HG03558 (cell line): ENCODE data around the gene ZBTB16.

Experiments
- ATAC-seq: cut with Tn5 transposase; IDR thresholded peaks from one replicate; pipeline ENCODE4 v1.9.1; 2021; ENCODE audit warnings: moderate number of reproducible peaks; ENCODE audit not compliant: unreplicated experiment; ENCODE audit errors: extremely low read depth

ZBTB16 gene

DNA sequence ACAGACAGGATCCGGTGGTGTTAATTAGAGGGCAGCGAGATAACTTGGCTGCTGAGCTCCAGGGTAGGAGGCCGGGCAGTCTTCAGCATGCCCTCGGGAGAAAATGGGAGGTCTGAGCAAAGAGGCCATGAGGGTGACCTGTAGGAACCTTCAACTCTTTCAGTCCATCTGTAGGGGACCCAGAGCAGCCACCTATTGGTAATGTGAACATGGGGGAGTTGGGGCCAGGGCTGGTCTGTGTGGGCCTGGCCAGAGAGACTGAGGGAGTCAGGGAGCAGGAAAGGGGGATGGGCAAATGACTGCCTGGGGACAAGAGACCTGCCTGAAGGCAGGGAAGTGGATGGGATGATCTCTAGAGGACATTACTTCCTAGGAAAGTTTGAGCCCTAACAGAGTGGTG, 135.6 kb downstream of the ZBTB16 start:
- ATAC-seq: no peak

DNA sequence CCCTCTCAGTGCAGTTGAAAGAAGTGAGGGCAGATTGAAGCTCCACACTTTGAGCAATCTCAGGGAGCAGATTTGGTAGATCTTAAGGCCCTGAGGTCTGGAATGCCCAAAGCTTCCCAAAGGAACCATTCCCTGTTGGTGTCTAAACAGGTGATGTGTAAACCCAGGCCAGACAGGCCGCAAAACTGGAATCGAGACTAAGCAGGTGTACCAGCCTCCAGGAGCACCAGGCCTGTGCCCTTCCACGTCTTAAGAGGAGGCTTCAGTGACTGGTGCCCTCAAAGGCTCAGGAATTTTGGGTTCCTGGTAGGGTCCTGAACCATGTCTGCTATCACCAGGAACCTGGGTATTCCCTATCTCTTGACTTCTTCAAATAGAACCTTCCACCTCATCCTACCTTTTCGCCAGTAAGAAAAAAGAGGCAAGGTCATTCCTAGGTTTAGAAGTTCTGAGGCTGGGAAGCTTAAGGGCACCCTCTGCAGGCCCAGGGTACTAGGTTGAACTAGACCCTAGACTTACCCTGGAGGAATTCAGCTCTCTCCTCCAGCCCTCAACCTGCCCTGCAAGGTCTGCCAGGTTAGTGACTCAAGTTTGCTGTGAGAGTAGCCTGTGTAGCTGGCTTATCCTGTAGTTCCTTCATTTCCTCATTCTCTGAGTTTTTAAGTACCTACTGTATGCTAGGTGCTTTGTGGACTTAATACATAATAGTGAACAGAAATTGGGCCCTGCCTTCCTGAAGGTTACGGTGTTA, 136.6 kb downstream of the ZBTB16 start:
- ATAC-seq: no peak

DNA sequence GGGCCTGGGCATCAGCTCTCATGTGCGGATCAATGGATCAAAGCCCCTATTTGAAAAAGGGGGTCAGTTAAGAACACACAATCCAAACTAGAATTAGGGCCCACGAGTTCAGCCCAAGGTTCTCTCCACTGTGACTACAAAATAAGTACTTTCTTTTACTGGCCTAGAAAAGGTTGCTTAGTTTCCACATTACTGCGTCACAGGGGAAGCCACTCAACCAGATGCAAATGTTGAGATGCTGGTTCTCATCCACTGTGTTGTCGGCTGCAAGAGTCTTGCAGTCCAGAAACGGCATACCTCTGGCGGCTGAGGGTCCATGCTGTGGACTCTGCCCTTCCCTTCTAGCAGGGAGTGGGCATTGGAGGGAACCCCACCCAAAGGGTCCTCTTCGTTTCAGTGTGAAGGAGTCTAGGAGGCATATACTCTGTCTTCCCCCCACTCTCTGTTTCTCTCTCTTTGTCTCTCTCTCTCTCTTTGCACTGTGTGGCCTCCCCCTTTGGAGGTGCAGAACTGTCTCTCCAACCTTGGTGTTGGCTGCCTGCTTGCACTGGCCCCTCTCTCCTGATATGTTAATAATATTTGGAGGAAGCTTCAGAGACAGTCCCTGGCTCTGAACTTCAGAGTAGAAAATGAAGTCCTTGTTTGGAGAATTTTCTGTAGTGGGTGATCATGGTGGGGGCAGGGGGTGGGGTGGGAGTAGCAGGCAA, 137.6 kb downstream of the ZBTB16 start:
- no peak for ATAC-seq

DNA sequence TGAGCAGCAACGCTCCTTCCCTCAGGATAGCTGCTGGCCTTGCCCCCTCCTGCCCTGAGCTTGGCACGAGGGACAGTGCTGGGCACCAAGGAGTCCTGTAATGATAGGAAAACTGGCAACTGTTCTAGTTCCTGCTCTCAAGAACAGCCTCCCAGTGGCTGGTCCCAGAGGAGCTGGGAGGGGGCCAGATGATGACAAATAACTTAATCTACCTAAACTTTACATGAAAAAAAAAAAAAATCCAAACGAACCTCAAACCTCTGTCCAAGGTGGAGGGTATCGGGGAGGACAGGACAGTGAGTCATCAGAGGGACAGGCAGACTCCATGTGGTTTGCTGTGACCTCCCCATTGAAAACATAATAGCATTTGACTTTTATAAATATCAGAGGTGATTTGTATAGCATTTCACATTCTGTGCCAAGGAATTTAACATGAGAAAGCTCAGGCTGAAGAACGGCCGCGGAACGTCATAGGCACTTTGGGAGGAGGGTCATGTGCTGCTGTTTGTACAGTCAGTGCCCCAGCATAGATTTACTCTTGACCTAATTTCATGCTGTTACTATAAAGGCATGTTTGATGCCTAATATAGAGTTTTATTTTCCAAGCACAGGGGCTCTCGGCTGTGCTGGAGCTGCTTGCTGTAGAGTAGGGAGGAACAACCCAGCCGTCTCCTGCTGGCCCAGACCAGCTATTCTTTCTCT, 138.4 kb downstream of the ZBTB16 start:
- no peak for ATAC-seq

DNA sequence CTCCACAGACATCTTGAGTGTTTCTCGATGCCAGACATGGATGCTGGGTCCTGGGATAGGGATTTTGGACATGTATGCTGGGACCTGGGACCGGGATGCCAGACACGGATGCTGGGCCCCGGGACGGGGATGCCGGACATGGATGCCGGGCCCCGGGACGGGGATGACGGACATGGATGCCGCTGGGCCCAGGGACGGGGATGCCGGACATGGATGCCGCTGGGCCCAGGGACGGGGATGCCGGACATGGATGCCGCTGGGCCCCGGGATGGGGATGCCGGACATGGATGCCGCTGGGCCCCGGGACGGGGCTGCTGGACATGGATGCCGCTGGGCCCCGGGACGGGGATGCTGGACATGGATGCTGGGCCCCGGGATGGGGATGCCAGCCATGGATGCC, 139.5 kb downstream of the ZBTB16 start:
- no peak for ATAC-seq

DNA sequence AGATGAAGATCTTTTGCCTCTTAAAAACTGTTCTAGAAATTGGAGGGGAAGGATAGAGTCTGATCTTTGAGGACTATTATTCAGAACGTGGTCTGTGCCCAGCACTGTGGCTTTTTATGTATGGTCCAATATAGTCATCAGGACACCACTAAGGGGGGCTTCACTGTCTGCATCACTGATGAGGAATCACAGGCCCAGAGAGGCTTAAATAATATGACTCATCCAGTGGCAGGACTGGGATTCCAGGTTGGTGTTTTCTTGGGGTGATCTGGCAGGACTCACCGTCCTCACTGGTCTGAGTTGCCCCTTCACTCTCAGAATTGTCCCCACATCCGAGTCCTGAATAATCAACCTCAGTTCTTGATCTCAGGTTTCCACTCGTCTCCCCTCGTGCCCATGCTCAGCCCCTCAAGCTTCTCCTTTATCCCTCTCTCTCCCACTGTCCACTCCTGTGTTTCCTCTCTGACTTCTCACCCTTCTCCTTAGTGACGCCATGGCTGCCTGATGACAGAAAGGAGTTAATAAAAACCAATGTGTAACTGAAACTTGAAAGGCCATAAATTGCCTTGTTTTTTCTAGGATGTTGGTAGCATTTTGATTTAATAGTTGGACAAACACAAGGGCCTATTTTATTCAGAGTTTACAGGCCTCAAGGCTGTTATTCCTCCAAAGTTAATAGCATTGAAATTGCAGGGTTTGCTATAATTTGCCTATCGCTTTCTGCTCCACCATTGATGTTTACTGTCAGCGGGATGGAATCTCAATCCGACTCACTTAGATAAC, 141.0 kb downstream of the ZBTB16 start:
- ATAC-seq: no peak

DNA sequence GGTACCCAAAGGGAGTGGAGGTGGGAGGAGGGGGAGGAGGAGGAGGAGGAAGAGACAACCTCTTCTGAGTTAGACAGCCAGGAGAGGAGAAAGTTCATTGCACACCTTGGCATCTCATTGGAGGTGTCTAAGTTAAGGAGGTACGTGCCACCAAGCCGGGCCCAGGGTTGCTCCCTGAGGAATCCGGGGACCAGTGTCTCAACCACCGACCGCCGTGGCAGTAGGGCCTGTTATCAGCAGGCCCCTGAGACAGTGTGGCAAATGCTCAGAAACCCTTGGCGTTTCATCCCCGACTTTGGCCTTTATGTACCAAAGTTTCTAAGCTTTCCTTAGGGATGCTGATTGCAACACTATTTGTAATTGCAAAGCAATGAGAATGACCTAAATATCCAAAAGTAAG, 141.7 kb downstream of the ZBTB16 start:
- ATAC-seq: no peak

DNA sequence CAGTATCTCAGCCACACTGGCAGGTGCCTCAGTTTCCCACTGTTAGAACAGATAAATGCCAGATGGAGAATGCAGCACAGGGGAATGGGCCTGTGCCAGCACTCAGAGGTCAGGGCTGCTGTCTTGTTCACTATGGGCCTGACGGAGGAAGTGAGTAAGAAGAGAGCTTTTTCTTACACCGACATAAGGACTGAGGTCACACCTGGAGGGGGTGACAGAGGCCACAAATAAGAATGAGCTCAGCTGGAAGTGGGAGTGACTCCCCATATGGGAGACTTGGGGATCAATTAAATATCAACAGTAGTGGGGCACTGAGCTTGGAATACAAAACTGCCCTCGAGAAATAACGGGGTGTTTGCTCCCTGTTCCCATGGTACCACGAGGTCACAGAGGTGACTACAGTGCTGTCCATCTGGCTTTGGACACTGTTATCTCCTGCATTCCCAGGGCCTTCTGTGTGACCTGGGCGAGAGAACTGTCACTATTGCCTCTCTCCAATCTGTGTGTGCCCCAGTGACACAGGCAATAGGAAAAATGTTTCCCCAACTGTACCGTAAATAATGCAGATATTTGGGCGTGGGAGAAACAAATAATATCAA, 142.6 kb downstream of the ZBTB16 start:
- no peak for ATAC-seq

DNA sequence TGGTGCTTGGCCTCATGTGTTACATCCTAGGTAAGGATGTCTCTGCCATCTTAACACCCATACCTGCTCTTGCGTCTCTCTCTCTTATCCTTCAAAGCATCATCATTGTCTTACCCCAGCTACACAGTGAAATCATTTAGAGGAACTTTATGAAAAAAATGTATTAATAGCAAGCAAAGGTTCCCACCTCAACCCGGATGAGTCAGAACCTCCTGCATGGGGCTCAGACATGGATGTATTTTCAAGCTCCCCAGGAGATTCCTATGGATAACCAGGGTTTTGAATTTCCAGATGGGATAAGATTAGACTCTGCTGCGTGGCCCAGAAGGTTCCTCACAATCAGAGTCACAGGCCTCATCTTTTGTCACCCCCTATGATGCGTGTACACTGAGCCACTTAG, 147.6 kb downstream of the ZBTB16 start:
- no peak for ATAC-seq

DNA sequence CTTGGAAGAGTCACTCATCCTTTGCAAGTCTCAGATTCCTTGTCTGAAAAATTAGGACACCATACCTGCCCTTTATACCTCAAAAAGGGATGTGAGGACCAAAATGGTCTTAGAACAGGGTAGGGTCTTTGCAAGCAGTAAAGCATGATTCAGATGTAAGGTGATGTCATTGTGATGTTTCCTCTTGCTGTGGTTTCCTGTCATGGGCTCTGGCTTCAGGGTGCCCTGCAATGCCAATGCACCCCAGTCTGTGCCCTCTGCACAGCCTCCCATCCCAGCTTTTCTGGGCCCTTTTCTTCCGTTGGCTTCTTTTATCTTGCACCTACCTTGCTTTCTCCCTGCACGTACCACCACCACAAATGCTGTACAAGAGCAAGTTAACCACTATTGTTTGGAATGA, 148.9 kb downstream of the ZBTB16 start:
- ATAC-seq: no peak

DNA sequence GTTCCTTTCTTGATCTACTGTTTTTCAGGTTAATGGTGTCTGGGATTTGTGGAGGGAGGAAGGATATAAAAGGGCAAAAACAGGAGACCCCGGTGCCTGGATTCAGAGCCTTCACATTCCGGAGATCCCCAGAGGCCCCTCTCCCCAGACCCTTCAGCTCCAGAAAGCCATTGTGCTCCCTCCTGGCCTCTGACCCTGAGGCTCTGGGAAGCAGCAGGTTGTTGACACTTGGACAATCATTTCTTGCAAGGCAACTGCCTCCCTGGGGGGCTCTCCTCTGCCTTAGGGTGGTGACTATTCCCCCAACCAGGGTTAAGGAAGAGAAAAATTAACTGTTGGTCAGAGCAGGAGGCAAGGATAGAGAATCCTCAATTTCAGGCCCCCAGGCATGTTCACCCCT, 149.8 kb downstream of the ZBTB16 start:
- no peak for ATAC-seq

DNA sequence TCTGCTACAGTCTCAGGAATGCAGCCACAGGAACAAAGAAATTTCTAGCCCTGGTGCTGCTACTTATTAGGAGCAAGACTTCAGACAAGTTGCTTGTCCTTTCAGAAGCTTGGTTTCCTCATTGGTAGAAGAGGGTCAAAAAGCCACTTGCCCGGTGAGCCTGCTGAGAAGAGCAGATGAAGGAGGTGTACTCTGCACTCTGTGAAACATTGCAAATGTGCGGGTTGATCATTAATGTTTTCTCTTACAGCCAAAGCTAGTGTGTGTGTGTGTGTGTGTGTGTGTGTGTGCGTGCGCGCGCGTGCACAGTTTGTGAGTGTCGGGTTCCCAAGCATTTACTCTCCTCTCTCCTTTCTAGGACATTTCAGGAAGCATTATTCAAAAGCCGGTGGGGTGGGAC, 150.4 kb downstream of the ZBTB16 start:
- no peak for ATAC-seq

DNA sequence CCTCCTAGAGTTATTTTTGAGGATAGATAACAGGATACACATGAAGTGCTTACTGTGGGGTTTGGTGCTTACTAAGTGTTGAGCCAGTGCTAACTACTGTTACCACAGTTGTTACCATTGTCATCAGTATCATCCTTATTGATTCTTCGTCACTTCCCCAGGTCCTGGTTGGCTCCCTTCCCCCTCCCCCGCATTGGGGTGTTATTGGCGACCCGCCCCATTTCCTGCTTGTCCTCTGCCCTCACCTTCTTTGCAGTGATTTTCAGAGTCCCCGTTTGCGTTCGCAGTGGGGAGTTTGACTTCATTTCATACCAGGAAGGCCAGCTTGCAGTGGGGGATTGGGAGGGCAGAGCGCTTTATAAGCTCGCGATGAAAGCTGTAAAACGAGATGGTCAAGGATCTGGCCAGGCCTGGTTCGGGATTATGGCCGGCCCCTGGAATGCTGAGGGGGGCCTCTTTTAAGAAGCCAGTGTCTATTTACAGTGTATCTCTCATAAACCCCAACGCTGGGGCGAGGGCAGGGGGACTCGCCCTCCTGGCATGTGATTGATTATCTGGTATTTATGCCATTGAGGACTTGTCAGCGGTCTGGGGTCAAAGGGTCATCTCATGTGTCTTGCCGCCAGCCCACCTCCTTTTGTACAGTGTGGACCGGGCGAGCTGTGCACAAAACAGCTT, 152.1 kb downstream of the ZBTB16 start:
- no peak for ATAC-seq

DNA sequence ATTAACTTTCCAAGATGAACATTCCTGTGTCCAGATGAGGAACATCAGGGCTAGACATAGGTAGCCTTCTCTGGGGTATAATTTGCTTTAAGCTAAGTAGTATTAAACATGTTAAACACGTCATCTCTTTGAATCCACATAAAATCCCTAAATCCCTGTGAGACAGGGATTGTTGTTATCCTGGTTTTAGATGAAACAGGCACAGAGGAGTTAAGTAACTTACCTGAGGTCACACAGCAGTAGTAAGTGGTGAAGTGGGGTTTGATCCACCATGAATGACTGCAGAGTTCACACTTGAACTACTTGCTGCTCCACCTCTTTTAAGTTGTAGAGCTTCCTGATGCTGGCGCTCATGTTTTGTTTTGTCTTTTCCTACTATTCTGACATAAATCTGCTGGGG, 154.1 kb downstream of the ZBTB16 start:
- no peak for ATAC-seq

DNA sequence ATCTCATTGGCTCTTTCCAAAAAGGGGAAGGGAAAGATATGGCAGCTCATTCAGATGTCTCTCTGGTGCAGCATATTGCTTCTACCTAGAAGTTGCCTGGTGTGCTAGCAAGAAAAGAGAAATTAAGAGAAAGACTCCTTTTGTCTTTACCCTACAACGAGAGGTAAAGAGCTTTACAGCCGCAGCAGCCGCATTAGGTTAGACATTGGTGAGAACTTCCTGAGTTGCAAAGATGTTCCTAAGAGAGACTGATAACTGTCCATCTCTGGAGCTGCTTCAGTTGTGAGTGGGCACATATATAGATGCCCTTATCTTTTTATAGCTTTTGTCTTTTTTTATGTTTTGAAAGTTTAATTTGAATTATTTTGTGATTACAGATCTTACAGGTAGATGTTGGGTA, 155.9 kb downstream of the ZBTB16 start:
- ATAC-seq: no peak

DNA sequence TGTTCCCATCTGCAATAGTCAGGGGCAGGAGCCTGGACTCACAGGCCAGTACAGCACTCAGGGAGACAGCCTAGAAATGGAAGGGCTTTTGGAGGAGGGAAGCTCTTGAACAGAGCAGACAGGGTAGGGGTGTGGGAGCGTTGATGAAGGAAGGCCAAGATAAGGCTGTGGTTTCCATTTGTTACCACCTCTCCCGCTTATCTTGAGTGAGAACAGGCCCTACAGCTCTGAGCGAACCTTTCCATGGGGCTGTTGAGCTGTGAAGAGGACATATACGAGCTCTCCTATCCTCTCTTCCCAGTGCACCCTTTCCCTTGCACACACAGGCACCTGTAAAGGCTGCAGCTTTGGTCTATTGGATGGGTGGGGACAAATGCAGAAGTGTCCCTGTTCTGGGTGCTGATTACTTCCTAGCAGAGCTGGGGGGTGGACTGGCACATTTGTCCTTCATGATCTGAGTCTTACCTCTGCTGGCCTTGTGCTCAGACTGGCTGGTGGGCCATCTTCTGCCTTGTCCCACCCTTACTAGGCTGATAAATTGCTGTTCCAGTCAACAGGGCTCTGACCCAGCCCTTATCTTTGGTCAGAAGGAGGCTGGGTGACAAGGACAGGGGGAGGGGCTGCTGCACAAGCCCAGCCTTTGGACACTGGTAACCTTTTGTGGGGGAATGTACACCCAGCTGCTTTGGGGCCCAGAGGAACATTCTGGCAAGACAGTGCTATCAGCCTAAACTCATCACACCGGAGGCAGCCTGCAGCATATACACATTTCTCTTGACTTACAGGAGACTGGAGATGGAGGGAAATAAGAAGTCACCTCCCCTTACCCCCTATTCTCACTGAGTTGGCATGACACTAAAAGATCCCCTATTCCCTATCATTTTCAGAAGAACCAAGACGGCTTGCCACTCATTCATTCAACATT, 156.6 kb downstream of the ZBTB16 start:
- ATAC-seq: no peak

DNA sequence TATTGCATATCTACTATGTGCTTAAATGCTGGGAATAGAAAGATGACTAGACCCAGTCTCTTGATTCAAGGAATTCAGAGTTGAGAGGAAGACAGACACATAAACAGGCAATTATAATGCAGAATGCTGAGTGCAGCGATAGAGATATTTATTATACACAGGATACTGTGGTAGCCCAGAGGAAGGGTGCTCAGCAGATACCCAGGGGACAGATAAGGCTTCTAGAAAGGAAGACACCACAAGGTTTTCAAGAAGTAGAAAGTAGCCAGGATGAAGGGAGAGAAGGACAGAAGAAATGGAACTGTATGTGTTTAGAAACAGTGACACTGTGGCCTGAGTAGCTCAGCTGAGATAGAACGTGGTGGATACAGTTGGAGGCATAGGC, 157.3 kb downstream of the ZBTB16 start:
- ATAC-seq: no peak

DNA sequence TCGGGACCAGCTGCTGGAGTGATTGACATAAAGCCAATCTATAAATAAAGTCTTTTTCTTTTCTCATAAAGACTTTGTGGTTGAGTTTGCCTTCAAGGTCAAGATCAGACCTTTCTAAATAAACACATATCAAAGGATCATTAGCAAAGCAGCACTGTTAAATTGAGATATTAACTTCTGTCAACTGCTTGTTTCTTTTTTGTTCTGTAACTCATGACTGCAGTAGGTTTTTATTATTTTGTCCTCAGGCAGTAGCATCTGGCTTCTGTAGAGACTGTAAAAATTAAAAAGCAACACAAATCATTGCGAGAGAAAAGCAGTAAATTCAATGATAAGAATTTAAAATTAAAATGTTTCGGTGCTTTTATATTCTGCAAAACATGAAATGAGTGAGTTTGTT, 159.0 kb downstream of the ZBTB16 start:
- ATAC-seq: no peak
